IPS-20b (cell line): ENCODE results near the gene CDC34.
A peak's percentile ranks its signal among the peaks of the same experiment; 100 is the strongest.

Experiments used
- H3K27ac ChIP-seq: one replicate; pipeline ENCODE4 v1.5.1; 2013; ENCODE audit warnings: low read length
- H3K27me3 ChIP-seq: 2 replicates; pipeline ENCODE4 v1.6.1; 2013; ENCODE audit warnings: mild to moderate bottlenecking, low read length, inconsistent platforms; ENCODE audit not compliant: insufficient read depth
- H3K36me3 ChIP-seq: 2 replicates; pipeline ENCODE4 v1.6.1; 2013; ENCODE audit warnings: low read depth, mild to moderate bottlenecking, inconsistent platforms, low read length, moderate library complexity; ENCODE audit not compliant: insufficient read depth
- H3K4me1 ChIP-seq: 2 replicates; pipeline ENCODE4 v1.6.1; 2013; ENCODE audit warnings: mild to moderate bottlenecking, control low read depth, inconsistent platforms, low read length, moderate library complexity; ENCODE audit not compliant: insufficient read depth
- H3K4me3 ChIP-seq: 2 replicates; pipeline ENCODE4 v1.5.1; 2013; ENCODE audit warnings: mild to moderate bottlenecking, low read length, inconsistent platforms
- H3K9ac ChIP-seq: 2 replicates; pipeline ENCODE4 v1.6.1; 2013; ENCODE audit warnings: low read depth, mild to moderate bottlenecking, inconsistent platforms, low read length, moderate library complexity
- H3K9me3 ChIP-seq: 2 replicates; pipeline ENCODE4 v1.6.1; 2013; ENCODE audit warnings: mild to moderate bottlenecking, low read depth, low read length, inconsistent platforms; ENCODE audit not compliant: insufficient read depth

CDC34 gene

GRCh38 chr19:531753-532560 is at the start of gene CDC34:
Gene CDC34, plus strand, starts transcription at chr19:531760. Its CDS starts 172 bp downstream, at chr19:531932.
- H3K4me3 ChIP-seq, result peak within 1 kb of the TSS; percentile 88
- H3K36me3 ChIP-seq, result peaks cover 16% of the 10 kb centered on the region
- H3K27me3 ChIP-seq, result no peaks in the 10 kb centered on the region
- H3K4me1 ChIP-seq, result no peaks in the 10 kb centered on the region
- peak within 1 kb of the TSS; percentile 87 for H3K9ac ChIP-seq
- no peaks in the 10 kb centered on the region for H3K9me3 ChIP-seq
- H3K27ac ChIP-seq, result peak within 1 kb of the TSS; percentile 56

GRCh38 chr19:482186-483041 is 49.1 kb upstream of the CDC34 start:
- H3K4me1 ChIP-seq, result peaks cover 4% of the 10 kb centered on the region; the same call in 1 of the 2 replicates
- no peaks in the 10 kb centered on the region for H3K9me3 ChIP-seq
- H3K36me3 ChIP-seq, result no peaks in the 10 kb centered on the region
- H3K27me3 ChIP-seq, result peaks cover 15% of the 10 kb centered on the region
- no peak overlapping the region for H3K9ac ChIP-seq
- no peak overlapping the region for H3K27ac ChIP-seq
- H3K4me3 ChIP-seq, result no peak overlapping the region

GRCh38 chr19:483332-484072 is 48.1 kb upstream of the CDC34 start:
- no peak overlapping the region for H3K4me3 ChIP-seq
- no peak overlapping the region for H3K27ac ChIP-seq
- H3K4me1 ChIP-seq, result peaks cover 4% of the 10 kb centered on the region; the same call in 1 of the 2 replicates

GRCh38 chr19:484494-484893 is 47.1 kb upstream of the CDC34 start:
- peaks cover 15% of the 10 kb centered on the region for H3K27me3 ChIP-seq
- H3K4me3 ChIP-seq, result no peak overlapping the region
- no peaks in the 10 kb centered on the region for H3K9me3 ChIP-seq
- H3K27ac ChIP-seq, result no peak overlapping the region
- H3K4me1 ChIP-seq, result peaks cover 4% of the 10 kb centered on the region; the same call in 1 of the 2 replicates
- no peaks in the 10 kb centered on the region for H3K36me3 ChIP-seq
- H3K9ac ChIP-seq, result no peak overlapping the region

More at GRCh38 chr19:483332-484072, 48.1 kb upstream of the CDC34 start:
- H3K36me3 ChIP-seq, result no peaks in the 10 kb centered on the region
- H3K9me3 ChIP-seq, result no peaks in the 10 kb centered on the region
- no peak overlapping the region for H3K9ac ChIP-seq
- peaks cover 15% of the 10 kb centered on the region for H3K27me3 ChIP-seq

GRCh38 chr19:485077-485476 is 46.5 kb upstream of the CDC34 start:
- peaks cover 15% of the 10 kb centered on the region for H3K27me3 ChIP-seq
- H3K4me1 ChIP-seq, result peaks cover 4% of the 10 kb centered on the region; the same call in 1 of the 2 replicates
- no peaks in the 10 kb centered on the region for H3K9me3 ChIP-seq
- no peaks in the 10 kb centered on the region for H3K36me3 ChIP-seq
- no peak overlapping the region for H3K9ac ChIP-seq
- H3K4me3 ChIP-seq, result no peak overlapping the region
- H3K27ac ChIP-seq, result no peak overlapping the region

- Histone ChIP-seq H3K4me1 (peaks cover 4% of the 10 kb centered on the region; the same call in 1 of the 2 replicates), H3K27me3 (peaks cover 15% of the 10 kb centered on the region), H3K9ac (no peak overlapping the region), H3K9me3 (no peaks in the 10 kb centered on the region), H3K27ac (no peak overlapping the region), H3K4me3 (peak overlapping the region; percentile 4; the same call in 1 of the 2 replicates), H3K36me3 (no peaks in the 10 kb centered on the region)
Observed at GRCh38 chr19:485583-486236, 45.9 kb upstream of the CDC34 start.

GRCh38 chr19:488505-489417 is 42.8 kb upstream of the CDC34 start:
- Histone ChIP-seq H3K4me1 (peaks cover 4% of the 10 kb centered on the region; the same call in 1 of the 2 replicates), H3K4me3 (peak overlapping the region; percentile 75; the same call in 1 of the 2 replicates), H3K36me3 (no peaks in the 10 kb centered on the region), H3K9me3 (no peaks in the 10 kb centered on the region), H3K27ac (no peak overlapping the region), H3K27me3 (peaks cover 15% of the 10 kb centered on the region), H3K9ac (peak overlapping the region; percentile 83; the same call in 1 of the 2 replicates)

- no peaks in the 10 kb centered on the region for H3K36me3 ChIP-seq
- H3K9me3 ChIP-seq, result no peaks in the 10 kb centered on the region
- peak overlapping the region; percentile 75 for H3K4me3 ChIP-seq
- H3K9ac ChIP-seq, result peak overlapping the region; percentile 49; the same call in 1 of the 2 replicates
- H3K27ac ChIP-seq, result no peak overlapping the region
- H3K4me1 ChIP-seq, result peaks cover 4% of the 10 kb centered on the region; the same call in 1 of the 2 replicates
- H3K27me3 ChIP-seq, result peaks cover 15% of the 10 kb centered on the region
Observed at GRCh38 chr19:489418-490196, 42.0 kb upstream of the CDC34 start.

GRCh38 chr19:491146-491741 is 40.3 kb upstream of the CDC34 start:
- no peak overlapping the region for H3K9ac ChIP-seq

More at GRCh38 chr19:491146-491741, 40.3 kb upstream of the CDC34 start:
- Histone ChIP-seq H3K27ac (no peak overlapping the region), H3K27me3 (peaks cover 5% of the 10 kb centered on the region), H3K4me1 (peaks cover under 1% of the 10 kb centered on the region; the same call in 1 of the 2 replicates), H3K36me3 (no peaks in the 10 kb centered on the region), H3K9me3 (no peaks in the 10 kb centered on the region), H3K4me3 (no peak overlapping the region)
